HG03439 (cell line): ENCODE data around the gene WNK2.
A peak's percentile ranks its signal among the peaks of the same experiment; 100 is the strongest.
"Not testable (repeated sequence)": the region's sequence is repeated elsewhere in the genome, so short reads cannot be mapped to it uniquely, and the experiment has no call there.

Experiments used
- ATAC-seq: cut with Tn5 transposase; IDR thresholded peaks from one replicate; pipeline ENCODE4 v1.9.1; 2021; ENCODE audit warnings: mild to moderate bottlenecking, moderate library complexity; ENCODE audit not compliant: unreplicated experiment

The WNK2 gene

DNA sequence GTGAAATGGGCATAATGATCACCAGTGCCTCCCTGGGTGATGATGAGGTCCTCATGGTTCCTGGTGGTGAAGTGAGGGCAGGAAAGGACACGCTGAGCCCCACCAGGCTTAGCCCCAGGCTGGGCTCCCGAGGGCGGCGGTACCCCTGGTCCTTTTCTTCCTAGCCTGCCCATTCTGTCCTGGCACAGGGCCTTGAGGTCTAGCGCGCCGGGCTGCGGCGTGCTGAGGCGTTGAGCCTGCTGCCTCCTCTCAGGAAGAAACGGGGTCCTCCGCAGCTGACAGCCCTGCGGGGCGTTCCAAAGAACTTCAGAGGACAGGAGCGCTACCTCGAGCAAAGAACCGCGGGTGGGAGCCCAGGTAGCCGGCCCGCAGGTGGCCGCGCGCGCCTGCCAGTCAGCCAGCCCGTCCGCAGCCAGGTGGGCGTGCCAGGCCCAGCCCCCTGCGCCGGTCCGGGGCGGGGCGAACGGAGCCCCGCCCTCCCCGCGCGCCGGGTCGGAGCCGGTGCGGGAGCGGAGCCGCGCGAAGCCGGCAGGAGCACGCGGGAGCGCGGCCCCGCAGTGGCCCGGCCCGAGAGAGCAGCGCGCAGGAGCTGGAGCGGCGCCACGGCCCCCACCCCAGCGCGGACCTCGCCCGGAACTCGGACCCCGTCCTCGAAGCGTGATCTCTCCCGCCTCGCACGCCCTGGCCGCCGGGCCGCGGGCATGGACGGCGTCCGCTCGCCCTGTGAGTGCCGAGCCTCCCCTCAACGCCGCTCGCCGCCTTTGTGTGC, at the start of gene WNK2:
TSS of gene WNK2 (plus strand) at position 477 of the 769 bp plus-strand sequence. CDS start 791 bp downstream, outside the sequence.
- ATAC-seq, result no peak

DNA sequence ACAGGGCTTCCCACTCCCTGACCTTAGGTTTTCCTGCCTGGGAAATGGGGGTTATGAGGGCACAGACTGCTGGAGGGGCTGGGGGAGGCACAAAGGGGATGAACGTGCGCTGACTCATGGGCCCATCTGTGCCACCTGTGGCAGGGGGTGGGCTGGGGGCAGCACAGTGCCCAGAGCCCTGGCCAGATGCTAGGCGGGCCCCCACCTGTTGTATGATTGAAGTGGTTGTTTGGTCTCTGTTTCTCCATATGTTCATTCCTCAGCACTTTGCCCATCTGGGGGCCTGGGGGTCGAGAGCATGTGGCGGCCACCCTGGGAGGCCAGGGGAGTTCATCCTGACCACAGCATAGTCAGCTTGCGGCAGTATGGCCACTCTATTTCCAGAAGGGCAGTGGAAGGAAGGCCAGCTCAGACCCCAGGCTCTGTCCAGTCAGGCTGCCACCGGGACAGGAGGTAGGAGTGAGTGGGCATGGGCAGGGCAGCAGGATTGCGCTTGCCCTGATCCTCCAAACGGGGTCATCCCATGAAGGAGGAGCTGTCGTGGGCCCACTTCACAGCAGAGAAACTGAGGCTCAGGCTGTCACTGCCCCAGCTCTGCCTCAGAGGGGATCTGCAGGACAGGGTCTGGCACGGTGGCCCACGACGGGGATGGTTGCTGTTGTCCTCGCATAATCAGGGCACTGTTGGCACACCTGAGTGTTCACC, 49.0 kb upstream of the WNK2 start:
- no peak for ATAC-seq

DNA sequence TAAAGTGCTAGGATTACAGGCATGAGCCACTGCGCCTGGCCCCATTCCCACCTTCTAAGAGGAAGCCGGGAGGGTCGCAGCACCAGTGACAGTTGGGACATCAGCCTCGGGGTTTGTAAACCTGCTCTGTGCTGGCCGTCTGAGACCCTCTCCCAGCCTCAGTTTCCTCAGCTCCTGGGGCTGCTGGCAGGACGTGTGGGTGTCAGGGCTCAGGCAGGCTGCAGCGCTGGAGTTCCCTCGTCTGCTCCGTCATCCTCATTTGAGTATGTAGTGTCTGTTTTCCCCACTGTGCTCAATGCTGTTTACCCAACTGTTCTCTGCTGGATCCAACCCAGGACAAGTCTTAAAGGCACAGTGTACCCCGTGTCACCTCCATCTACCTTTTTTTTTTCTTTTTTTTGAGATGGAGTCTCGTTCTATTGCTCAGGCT, 47.9 kb upstream of the WNK2 start:
- ATAC-seq, result no peak

DNA sequence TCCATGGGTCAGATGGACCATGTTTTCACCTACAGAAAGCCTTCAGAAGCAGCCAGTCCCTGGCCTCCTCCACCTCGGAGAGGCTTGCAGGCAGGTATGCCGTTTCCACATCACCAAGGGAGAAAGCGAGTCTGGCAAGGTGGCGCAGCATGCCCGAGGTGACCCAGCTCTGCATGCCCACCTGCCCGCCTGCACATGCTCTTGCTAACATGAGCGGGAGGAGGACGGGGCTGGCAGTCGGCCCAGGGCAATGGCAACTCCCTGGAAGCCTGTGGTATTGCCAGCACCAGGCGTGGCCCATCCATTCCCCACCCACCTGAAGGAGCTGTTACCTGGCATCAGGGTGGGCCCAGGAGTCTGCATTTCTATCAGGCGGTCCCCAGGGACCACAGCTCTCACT, 46.6 kb upstream of the WNK2 start:
- ATAC-seq, result no peak

DNA sequence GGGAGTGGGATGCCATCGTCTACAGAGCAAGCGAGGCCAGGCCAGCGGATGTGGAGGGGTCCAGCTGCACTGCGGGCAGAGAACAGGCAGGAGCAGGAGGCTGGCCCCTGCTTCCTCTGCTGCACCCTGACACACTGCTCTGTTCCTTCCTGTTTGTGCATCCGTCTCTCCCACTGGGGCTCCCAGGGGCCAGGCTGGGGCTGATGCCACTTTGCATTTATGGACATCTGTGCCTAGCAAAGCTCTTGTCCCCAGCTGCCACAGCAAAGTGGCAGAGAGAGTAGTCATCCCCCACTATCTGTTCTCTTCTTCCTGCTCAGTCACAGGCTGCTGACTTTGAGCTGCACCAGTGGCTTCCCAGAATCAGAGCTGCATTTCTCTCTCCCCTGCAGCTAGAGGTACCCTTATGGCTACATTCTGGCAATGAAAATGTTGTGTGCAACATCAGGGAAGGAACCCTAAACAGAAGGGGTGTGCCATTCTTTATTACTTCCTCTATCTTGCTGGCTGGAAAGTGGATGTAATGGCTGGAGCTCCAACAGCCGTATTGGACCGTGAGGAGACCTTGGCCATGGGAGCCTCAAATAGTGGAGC, 45.7 kb upstream of the WNK2 start:
- no peak for ATAC-seq

DNA sequence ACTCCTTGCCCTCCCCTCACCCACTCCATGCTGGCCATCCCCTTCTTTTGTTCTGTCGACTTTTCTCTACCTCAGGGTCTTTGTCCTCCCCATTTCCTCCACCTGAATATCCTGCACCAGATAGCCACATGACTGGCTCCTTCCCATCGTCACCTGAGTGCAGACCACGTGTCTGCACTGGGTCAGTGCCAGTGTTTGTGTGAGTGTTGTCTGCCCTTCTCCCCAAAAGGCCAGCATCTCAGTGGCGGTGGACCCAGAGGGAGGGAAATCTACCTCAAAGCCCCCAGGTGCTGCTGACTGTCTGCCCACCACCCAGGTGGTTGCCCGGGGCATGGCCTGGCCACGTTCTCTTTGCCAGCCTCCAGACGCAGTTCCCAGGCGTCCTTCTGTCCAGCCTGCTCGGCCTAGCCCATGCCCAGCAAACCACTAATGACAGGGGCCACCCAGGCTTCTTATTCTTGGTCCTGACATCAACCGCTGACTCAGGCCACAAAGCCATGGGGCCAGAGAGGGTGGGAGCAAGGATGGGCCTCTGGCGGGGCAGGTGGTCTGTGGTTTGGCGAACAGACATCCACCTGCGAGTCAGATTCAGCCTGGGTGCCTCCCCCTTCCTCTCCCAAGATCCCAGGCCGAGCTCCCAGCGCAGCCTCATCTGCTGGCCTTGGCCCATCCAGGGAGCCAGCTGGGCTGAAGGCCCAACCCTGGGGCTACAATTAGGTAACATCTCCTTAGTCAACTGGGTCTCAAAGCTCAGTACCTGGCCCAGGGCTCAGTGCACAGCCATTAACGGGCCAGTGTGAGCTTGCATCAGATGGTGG, 44.4 kb upstream of the WNK2 start:
- ATAC-seq, result no peak

DNA sequence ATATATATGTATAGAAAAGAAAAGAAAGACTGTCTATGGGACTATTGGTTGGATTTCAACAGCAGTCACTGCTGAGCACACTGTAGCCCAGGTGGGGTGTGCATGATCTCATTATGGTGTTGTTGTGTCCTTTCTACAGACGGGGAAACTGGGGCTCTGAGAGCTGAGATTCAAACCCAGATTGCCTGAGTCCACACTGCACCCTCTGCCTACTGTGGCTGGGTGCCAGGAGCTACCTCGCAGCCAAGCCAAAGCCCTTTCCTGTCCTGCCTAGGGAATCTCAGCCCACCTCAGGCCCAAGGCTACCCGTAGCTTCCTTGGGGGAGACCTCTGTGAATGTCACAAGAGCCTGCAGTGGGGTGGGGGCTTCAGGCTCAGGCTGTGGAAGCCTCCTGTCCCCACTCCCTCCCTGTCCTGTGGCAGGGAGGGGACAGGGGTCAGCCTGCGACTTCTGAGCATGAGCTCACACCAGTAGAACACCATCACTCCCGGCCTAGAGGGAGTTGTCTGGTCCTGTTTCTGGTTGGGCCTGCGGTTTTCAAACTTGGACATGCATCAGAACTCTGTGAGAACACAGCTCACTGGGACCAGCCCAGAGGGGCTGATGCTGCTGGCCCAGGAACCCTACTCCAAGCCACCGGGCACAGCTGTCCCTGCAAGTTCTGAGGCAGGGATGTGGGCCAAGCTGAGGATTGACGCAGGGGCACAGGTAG, 42.0 kb upstream of the WNK2 start:
- no peak for ATAC-seq

DNA sequence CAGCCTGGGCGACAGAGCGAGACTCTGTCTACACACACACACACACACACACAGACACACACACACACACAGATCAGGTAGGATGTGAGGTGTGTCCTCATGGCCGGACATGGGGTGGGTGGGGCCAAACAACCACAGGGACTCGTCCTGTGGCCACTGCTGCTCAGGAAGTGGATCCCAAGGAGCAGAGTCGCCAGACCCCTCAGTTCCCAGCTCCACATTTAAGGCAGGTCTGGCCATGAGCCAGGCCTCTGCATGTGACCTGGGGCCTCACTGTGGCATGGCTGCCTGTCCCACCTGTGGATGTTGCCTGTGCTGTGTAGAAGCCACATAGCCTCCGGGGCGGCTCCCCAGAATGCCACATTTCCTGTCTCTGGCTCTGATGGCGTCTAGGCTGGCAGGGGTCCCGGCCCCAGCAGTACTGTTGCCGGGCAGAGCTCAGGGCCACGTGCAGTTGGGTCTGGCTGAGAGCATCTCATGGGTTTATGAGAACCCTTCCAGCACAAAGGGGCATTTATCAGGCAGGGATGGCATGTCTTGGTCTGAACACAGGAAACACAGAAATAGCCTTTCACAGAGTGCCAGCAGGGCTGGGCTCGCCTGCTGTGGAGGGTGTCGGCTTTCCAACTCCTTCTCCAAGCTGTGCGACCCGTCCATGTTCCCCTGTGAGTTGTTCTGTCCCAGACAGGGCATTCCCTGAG, 40.0 kb upstream of the WNK2 start:
- ATAC-seq, result no peak

DNA sequence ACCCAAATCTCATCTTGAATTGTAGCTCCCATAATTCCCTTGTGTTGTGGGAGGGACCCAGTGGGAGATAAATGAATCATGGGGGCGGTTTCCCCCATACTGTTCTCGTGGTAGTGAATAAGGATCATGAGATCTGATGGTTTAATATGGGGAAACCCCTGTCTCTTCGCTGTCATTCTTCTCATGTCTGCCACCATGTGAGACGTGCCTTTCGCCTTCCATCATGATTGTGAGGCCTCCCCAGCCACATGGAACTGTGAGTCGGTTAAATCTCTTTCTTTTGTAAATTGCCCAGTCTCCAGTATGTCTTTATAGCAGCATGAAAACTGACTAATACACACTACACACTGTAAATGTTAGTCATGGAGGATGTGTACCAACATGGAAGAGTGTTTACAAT, 37.2 kb upstream of the WNK2 start:
- ATAC-seq, result not testable (repeated sequence)

DNA sequence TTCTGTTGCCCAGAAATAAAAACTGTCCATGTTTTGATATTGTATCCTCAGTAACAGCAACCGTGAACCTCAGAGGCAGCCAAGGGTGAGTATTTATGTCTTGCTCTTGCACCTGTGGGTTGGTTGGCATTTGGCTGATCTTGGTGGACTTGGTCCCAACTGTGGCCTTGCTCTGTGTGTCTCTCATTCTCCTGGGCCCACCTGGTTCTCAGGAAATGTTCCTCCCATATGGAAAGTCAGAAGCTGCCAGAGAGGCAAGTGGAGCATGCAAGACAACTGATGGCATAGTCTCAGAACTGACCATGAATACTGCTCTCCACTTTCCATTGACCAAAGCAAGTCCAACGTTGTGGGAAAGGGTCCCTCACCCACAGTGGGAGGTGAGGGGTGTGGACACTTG, 36.3 kb upstream of the WNK2 start:
- ATAC-seq, result no peak

DNA sequence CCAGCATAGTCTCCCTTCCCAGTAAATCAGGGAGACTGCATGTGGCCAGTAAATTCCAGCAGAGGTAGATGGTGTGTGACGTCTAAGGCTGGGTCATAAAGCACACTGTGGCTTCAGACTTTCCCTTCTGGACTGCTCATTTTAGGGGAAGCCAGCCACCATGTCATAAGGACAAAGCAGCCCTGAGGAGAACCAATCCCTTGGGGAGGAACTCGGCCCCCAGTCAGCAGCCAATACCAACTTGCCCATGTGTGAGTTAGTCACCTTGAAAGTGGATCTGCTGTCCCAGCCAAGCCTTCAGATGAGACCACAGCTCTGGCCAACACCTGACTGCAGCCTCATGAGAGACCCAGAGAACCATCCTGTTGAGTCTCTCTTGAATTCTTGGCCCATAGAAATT, 35.2 kb upstream of the WNK2 start:
- ATAC-seq, result no peak

DNA sequence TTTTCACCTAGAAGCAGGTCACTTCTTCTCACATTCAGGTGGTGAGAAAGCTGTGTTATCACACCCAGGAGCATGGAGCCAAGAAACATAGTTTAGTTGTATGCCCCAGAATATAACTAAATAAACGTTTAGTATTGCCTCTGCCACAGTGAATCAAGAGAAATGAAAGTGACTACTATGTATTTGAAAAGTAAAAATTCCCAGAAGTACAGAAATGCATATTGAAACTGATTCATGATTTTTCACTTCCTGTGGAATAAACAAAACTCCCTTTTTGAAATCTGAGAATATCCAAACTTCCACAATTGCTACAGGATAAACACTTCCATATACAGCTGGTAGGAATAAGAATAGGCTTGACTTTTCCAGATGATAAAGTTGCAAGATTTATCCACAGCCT, 34.6 kb upstream of the WNK2 start:
- ATAC-seq, result no peak

DNA sequence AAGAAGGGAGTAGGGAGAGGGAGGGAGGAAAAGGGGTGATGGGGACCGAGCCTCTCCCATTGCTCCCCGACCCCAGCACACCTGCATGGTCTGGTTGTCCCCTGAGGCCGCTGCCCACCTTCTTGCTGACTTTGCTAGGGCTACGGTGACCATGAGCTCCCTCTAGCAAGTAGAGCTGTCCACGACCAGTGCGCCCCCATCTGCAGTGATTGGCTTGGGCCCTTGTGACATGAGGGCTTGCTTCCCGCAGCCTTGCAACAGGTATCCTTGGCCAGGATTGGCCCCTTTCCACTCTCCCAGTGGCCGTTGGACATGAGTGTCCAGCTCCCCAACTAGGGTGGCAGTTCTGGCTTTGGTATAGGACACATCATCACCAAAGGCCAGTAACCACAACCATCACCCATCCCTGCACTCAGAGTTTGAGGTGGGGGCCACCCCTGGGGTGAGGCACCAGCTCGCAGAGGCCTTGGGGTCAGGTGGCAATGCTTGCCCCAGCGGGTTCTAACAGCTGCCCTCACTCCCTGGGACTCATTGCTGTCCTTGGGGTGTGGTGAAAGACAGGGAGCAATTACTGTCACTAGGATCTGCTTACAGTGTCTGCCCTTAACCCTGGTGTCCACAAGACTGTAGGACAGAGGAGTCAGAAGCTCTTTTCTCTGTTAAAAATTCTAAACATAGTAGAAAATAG, 32.7 kb upstream of the WNK2 start:
- no peak for ATAC-seq

DNA sequence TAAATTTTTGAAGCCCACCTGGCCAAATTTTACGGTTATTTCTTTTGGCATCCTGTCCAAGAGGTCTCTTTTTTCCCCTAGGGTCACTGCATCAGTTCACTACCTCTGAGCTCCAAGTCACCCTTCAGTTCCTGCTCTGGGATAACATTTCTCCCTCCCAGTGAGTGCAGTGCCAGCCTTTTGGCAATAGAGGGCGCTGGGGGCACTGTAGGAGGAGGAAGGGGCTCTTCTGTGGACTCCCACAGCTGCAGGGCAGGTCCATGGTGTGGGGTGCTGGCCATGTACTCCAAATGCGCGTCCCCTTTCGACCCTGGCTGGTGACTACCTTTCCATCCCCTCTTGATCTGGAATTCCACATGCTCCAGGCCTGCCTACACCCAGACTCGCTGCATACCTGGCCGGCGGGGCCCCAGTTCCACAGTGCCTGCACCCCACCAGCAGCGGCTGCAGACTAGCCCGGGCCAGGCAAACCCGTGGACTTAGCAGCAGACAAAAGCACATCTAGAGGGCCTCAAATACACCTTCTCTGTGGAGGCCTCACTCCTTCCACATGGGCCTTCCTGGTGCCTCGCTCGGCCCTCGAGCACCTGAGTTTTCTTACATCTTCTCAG, 29.5 kb upstream of the WNK2 start:
- no peak for ATAC-seq

DNA sequence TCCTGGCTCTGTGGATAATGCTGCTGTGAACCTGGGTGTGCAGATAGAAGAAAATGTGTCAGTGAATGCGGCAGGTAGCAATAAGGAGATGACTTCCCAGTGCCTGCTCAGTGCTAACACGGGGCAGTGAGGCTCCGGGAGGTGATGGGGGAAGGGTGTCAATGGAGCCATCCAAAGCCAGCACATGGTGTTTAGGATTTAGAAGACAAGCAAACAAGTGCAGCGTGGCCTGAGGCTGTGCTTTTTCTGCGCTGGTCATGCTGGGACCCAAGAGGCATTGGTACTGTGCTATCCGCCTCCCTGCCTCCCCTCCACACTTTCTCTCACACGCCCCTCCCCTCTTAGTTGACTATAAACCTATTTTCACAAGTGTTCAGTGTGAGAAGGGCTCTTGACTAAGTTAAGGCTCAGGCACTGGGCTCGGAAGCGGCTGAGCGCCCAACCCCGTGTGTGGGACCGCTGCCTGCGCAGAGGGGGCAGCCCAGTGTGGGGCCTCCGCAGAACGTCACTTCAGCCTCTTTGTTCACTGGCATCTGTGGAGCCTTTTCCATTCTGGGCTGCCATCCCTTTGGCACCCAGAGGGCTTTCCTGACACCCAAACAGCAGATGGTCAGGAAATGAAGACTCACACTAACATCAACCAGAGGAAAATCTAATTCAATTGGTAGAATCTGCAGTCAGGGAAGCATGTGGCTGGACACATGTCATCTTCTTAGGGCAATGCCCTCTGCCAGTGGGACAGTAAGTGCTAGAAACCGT, 28.0 kb upstream of the WNK2 start:
- ATAC-seq, result no peak

DNA sequence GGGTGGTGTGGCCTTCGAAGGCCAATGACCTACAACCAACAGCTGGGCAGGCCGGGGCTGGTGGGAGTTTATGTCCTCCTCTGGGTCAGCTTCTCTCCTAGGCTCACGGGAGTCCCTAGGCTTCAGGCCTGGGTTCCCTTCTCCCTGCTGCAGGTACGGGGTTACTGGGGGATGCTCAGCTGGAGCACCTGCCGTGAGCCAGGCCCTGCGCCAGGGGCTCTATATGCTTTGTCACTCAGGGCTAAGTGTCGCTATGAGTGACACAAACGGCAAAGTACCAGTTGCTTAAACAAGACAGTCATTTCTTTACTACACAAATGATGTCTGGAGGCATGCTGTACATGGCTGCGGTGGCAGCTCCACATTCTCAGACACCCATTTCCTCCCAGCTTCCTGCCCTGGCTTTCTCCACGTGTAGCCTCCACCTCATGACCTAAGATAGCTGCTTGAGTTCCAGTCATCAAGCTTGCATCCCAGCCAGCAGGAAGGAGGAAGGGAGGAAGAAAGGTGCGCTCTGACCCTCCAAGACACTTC, 27.4 kb upstream of the WNK2 start:
- ATAC-seq, result no peak

DNA sequence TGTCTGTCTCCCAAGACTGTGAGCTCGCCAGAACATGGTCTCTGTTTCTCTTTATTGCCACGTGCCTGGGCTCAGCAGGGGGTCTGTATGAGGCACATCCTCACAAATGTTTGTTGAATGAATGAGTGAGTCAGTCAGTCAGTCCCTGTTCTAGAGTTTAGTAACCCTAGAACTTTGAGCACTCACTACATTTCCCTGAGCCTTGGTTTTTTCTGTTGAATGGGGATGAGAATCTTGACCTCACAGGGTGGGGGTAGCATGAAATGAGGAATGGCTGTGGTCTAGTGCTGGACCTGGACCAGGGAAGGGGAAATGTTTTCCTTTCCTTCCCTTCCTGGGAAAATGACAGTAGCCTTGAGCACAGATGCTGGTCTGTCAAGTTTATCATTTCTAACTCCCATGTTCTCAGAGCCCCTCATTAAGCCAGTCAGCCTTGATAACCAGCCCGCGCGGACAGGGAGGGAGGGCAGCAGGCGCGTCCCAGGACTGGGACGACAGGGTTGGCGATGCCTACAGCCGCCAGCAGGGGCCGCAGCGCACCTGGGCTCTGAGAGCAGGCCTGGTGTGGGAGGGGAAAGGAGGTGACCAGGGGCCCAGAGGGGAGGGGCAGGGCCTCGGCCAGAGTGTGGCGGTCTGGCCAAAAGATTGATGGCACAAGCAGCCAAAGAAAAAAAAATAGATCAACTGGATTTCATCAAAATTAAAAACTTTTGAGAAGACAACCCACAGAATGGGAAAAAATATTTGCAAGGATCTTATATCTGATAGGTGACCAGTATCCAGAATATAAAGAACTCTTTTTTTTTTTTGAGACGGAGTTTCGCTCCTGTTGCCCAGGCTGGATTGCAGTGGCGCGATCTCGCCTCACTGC, 24.1 kb upstream of the WNK2 start:
- peak; percentile 83 for ATAC-seq
